NCI-H345 (cell line): ENCODE measurements around the gene TMEM139.

Source experiments
- DNase-seq: peaks from one replicate; lab custom pipeline; 2025; lab: John Stamatoyannopoulos, UW

Gene TMEM139

DNA sequence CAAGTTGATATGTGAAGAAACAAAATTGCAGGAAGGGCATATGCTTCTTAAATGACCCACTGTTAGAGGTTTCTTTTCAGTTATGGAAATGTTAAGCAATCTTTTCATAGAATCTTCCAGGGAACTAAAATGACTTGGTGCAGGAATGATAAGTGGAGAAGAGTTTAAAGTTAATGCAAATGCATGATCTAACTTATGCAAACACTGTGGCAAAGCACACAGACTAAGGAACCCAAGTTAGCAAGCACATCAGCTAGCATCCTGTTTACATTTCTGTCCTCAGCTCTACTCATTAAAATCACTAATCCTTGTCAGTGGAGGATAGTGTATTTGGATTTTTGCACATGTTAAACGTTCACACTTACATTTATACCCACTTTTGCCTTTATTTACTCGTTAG lies 40.5 kb downstream of the TMEM139 start:
- DNase-seq, result no peak

DNA sequence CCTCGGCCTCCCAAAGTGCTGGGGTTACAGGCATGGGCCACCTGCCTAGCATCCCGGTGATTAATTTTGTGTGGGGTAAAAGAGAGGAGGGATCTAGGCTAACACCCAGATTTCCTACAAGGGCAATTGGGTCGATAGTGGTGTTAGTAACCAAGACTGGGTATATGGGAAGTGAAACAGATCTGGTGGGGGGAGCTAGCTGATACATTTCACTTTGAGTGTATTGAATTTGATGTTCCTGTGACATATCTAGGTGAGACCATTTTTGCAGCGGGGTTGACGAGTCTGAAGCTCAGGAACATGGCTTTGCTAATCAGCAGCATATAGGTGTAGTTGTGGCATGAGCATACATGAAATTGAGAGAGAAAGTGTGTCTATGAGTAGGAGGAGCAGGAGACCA lies 43.1 kb downstream of the TMEM139 start:
- no peak for DNase-seq

DNA sequence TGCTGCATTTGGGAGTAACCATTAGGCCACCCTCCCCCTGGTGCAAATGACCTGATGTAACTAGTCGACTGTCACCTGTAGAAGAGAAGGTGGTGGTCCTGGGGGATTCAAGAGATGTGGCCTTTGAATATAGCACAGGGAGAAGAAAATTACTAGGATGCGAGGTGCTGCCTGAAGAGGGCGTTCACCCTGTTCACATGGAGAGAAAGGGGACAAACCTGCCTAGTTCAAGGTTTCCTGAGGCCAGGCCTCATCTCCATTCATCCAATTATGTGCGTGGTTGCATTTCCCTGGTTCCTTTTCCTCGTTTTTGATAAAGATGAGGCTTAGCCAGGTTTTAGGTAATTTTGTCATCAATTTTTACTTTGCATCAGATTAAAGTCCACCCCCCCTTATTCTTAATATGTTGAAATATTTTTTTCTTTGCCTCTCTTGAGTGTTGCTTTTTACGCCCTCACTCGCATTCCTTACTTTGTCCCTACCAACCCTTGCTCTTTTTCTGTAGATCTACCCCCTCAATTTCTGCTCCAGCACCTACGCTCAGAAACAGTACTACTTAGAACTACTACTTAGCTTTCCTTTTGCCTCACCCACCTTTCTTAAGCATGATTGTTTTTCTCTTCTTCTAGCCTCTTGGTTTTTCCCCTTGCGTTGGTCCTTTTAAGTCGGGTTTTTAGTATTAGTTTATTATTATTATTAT lies 44.9 kb downstream of the TMEM139 start:
- DNase-seq, result no peak

DNA sequence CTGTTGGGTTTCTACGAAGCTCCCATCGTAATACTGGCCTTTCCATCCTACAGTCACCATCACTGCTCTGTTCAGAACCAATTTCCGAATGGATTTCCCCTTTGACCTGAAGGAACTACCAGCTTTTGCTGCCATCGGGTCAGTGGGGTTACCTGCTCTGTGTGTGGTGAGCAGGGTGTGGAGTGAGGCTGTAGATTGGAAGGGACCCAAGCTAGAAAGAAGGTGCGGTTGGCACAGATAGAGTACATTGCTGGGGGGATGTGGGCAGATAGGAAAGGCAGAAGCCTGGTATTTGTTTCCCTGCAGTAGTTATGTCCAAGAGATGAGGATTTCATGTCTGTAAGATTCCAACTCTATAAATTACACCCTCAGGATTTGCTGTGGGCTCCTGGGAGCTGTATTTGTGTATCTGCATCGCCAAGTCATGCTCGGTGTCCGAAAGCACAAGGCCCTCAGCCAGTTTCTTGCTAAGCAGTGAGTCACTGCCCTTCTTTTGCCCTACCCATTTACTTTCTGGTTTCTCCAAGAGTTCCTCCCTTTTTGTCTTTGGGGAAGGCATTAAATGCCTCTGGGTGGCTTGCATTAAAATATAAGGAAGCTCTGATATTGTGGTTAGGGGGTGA lies 46.5 kb downstream of the TMEM139 start:
- no peak for DNase-seq

DNA sequence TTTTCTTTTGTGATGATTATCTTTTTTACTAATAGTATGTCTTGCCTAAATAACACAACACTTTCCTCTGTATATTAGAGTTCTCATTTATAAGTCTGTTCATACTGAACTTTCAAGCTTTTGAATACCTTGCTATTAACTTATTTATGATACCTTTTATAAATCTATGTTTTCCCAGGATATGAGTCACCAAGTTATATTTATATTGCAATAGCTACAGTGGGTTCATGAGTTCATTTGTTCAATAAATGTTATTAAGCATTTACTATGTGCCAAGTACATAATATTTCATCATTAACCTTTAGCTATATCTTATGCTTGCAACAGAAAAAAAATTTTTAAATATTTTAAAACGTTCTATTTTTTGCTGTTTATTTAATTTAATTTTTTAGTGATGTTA lies 49.5 kb downstream of the TMEM139 start:
- no peak for DNase-seq

DNA sequence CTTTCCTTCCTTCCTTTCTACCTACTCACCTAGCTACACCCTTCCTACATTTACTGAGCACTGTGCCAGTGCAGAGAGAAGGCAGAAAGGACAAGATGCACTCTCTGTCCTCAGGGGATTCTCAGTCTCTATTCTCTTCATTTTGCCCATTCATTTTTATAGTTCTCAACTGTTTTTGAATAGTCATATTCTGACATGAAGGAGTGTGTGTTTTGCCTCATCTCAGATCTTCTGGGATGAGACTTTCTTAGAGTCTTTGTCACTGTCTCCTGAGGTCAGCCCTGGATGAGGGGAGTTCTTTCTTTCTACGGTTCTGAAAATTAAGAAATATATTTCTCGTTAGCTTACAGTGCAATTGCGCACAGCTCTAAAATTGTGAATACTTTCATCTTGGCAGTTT lies 52.5 kb downstream of the TMEM139 start:
- no peak for DNase-seq
